IPS-NIHi7 (cell line): Measurements from ENCODE around the gene SIRT6.
"Not testable (repeated sequence)": the region's sequence is repeated elsewhere in the genome, so short reads cannot be mapped to it uniquely, and the experiment has no call there.

Source experiments
- DNase-seq: peaks from one replicate; pipeline ENCODE4 v3.0.0; 2012; ENCODE audit warnings: mixed read lengths; ENCODE audit errors: extremely low spot score

The SIRT6 gene

DNA sequence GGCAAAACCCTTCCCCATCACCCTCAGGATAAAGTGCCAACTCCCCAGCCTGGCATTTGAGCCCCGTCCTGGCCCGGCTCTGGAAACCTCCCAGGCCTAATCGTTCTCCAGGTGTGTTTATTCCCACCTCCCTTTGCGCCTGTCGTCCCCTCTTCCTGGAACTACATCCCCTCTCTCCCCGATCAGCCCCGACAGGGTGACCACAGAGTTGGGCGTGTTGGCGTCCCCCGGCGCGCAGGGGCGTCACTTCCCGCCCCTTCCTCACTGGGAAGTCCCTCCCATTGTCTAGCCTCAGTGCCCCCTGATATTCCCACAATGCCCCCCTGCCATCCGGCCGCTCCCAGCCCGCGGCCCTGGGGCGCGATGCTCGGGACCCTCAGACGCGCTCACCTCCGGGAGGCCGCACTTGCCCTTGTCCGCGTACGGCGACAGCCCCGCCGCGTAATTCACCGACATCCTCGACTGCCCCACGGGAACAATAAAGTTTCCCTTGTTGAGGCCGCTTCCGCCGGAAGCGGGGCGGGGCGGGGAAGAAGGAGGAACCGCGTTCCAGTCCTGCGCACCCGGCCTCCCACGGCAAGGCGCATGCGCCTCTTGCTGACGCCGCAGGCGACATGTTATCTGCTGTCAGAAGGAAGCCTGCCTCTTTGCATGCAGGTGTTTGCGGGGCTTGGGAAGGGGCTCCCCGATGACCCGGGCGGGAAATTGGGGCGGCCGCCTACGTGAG lies at the start of gene SIRT6, which contains the start of gene ANKRD24:
TSS of gene SIRT6 (minus strand) at position 480 of the 727 bp plus-strand sequence. CDS start at position 456, 24 bp downstream.
TSS of gene ANKRD24 (plus strand) at position 606 of the 727 bp plus-strand sequence. CDS start 3,737 bp downstream, outside the sequence.
- peak; percentile 100 for DNase-seq

DNA sequence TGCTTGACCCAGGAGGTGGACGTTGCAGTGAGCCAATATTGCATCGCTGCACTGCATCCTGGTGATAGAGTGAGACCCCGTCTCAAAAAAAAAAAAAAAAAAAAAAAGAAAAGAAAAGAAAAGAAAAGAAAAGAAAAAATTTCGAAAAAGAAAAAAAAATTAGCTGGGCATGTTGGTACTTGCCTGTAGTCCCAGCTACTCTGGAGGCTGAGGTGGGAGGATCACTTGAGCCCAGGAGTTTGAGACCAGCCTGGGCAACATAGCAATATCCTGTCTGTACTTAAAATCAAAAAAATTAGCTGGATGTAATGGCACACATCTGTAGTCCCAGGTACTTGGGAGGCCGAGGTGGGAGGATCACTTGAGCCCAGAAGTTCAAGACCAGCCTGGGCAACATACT lies 49.8 kb upstream of the SIRT6 start:
- not testable (repeated sequence) for DNase-seq

DNA sequence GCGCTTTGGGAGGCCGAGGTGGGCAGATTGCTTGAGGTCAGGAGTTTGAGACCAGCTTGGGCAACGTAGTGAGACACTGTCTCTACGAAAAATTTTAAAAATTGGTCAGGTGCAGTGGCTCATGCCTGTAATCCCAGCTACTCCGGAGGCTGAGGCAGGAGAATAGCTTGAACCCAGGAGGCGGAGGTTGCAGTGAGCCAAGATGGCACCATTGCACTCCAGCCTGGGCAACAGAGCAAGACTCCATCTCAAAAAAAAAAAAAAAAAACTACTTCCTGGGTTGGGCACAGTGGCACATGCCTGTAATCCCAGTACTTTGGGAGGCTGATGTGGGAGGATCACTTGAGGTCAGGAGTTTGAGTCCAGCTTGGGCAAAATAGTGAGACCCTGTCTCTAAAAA lies 49.2 kb upstream of the SIRT6 start:
- not testable (repeated sequence) for DNase-seq

DNA sequence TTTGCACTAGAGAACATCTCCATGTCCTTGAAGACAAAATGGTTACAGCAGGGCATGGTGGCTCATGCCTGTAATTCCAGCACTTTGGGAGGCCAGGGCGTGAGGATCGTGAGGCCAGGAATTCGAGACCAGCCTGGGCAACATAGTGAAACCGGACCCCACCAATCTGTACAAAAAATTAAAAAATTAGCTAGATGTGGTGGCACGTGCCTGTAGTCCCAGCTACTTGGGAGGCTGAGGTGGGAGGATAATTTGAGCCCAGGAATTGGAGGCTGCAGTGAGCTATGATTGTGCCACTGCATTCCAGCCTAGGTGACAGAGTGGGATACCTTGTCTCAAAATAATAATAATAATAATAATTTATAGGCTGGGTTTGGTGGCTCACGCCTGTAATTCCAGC lies 47.9 kb upstream of the SIRT6 start:
- DNase-seq, result not testable (repeated sequence)

DNA sequence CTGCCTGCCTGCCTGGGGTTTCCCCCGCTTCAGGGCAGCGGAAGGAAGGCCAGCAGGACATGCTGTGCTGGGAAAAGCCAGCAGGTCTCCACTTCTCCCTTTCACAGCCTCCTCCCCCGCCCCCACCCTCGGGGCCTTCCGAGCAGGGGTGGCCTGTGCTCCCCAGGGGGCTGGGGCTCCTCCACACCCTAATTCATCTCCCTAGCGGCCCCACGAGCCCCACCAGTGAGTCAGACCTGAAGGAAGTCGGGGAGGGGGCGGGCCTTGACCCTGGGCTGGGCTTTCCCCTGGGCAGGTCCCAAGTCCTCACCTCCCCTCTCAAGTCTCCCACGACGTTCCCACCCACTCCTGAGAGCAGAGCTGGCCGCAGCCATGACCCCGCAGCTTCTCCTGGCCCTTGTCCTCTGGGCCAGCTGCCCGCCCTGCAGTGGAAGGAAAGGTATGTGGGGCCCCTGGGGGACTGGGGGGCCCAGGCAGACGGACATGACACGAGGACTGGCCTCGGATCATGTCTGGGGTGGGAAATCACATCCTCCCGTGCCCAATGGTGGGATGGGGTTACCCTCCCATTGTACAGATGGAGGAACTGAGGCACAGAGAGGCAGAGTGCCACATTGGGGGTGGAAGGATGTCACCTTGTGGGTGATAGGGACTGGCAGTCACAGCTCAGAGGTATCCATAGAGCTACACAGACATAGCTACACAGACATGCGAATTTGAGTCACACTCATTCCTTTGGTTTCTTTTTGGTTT lies 47.0 kb upstream of the SIRT6 start, which contains the start of gene EBI3:
TSS of gene EBI3 (plus strand) at position 345 of the 753 bp plus-strand sequence. CDS start at position 373, 28 bp downstream.
- no peak for DNase-seq

DNA sequence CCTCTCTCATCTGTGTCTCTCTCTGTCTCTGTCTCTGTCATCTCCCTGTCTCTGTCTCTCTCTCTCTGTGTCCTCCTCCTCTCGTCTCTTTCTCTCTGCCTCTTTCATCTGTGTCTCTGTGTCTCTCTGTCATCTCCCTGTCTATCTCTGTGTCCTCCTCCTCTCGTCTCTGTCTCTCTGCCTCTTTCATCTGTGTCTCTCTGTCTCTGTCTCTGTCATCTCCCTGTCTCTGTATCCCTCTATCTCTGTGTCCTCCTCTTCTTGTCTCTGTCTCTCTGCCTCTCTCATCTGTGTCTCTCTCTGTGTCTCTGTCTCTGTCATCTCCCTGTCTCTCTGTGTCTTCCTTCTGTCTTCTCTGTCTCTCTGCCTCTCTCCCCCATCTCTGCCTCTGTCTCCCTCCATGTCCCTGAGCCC lies 46.4 kb upstream of the SIRT6 start:
- DNase-seq, result no peak

DNA sequence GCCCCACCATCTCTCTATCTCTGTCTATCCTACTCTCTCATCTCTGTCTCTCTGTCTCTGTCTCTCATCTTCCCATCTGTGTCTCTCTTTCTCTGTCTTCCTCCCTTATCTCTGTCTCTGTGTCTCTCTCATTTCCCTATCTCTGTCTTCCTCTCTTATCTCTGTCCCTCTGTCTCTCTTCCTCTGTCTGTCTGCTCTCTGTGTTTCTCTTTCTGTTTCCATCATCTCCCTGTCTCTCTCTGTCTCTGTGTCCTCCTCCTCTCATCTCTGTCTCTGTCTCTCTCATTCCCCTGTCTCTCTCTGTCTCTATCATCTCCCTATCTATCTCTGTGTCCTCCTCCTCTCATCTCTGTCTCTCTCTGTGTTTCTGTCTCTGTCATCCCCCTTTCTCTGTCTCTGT lies 45.4 kb upstream of the SIRT6 start:
- DNase-seq, result no peak

DNA sequence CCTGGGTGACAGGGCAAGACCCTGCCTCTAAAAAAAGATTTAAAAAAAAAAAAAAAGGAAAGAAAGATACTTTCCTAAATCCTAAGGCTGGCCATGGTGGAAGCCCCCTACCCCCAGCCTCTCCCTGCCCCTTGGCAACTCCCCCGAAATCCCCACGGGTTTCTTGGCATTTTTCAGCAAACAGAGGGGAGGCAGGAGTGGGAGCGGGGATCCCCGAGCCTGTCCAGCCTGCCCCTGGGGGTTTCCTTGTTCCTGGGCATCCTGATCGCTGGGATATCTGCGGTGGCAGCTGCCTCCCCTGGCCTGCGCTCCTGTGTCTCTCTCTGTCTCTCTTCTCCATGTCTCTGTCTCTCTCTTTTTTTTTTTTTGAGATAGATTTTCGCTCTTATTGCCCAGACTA lies 43.5 kb upstream of the SIRT6 start:
- no peak for DNase-seq

DNA sequence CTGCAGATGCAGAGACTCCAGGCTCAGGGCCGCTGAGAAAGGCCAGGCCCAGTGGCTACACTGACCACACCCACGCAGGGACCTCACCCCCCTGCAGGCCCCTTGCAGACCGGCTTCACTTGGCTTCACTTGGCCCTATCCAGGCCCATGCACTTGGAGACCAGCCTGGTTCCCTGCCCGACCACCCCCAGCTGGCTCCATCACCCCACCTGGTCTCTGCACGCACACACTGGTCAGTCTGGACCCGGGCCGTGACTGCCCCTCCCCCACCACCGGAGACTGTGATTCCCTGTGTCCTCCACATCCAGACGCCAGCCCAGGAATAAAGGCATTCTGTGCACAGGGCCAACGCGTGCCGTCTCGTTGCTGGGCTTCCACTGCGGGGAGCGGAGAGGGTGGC lies 42.1 kb upstream of the SIRT6 start:
- no peak for DNase-seq

DNA sequence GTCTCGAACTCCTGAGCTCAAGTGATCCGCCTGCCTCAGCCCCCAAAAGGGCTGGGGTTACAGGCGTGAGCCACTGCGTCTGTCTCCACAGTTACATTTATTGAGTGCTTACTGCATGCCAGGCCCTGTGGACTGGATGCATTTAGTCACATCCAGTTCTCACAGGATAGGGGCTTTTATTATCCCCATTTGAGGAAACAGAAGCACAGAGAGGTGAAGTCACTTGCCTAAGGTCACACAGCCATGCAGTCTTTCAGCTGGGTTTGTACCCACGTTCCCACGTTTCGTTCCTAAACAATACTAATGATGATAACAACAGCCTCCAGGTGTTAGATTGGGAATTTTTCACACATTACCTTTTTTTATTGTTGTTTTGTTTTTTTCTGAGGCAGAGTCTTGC lies 37.8 kb upstream of the SIRT6 start:
- no peak for DNase-seq

DNA sequence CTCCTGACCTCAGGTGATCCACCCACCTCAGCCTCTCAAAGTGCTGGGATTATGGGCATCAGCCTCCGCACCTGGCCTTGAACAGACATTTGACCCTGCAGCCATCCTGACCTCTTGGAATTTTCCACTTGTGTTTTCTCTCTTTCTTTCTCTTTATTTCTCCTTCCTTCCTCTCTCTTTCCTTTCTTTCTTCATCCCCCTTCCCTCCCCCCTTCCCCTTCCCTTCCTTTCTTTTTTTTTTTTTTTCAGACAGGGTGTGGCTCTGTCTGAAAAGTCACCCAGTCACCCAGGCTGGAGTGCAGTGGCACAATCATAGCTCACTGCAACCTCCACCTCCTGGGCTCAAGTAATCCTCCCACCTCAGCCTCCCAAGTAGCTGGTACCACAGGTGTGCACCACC lies 36.2 kb upstream of the SIRT6 start:
- DNase-seq, result not testable (repeated sequence)

DNA sequence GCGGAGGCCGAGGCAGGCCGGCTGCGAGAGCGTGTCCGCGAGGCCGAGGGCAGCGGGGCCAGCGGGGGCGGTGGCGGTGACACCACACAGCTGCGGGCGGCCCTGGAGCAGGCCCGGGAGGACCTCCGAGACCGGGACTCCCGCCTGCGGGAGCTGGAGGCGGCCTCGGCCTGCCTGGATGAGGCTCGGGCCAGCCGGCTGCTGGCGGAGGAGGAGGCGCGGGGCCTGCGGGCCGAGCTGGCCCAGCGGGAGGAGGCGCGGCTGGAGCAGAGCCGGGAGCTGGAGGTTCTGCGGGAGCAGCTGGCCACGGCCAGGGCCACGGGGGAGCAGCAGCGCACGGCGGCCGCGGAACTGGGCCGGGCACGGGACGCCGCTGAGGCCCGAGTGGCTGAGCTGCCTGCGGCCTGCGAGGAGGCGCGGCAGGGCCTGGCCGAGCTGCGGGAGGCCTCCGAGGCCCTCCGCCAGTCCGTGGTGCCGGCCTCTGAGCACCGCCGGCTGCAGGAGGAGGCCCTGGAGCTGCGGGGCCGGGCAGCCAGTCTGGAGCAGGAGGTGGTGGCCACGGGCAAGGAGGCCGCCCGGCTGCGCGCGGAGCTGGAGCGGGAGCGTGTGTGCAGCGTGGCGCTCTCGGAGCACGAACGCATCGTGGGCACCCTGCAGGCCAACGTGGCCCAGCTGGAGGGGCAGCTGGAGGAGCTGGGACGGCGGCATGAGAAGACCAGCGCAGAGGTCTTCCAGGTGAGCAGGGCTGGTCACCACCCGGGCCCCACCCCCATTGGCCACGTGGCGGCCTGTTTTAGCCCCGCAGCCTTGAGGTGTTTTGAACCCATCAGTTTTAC lies 35.3 kb upstream of the SIRT6 start:
- DNase-seq, result no peak

DNA sequence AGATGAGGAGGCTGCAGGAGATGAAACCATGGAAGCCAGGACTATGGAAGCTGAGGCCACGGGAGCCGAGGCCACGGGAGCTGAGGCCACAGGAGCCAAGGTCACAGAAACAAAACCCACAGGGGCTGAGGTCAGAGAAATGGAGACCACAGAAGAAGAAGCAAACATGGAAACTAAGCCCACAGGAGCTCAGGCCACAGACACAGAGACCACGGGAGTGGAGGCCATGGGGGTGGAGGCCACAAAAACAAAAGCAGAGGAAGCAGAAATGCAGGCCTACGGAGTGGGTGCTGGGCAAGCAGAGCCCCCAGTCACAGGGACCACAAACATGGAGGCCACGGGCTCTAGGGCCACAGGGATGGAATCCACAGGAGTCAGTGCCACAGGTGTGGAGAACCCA lies 34.5 kb upstream of the SIRT6 start:
- no peak for DNase-seq

DNA sequence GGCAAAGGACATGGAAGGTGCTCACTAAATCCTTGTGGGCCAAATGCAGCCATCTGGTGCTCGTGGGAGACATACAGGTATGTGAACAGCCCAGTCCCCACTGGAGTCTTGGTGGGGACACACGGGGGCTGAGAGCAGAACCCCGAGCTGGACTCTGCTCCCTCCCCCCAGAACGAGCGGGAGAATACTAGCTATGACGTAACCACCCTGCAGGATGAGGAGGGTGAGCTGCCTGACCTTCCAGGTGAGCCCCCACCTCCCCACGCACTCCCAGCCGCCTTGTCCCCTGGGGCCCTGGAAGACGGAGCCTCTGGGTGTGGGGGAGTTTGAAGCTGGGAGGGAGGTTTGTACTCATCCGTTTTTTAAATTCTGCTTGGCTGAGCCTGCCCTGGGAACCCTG lies 33.4 kb upstream of the SIRT6 start:
- DNase-seq, result no peak

DNA sequence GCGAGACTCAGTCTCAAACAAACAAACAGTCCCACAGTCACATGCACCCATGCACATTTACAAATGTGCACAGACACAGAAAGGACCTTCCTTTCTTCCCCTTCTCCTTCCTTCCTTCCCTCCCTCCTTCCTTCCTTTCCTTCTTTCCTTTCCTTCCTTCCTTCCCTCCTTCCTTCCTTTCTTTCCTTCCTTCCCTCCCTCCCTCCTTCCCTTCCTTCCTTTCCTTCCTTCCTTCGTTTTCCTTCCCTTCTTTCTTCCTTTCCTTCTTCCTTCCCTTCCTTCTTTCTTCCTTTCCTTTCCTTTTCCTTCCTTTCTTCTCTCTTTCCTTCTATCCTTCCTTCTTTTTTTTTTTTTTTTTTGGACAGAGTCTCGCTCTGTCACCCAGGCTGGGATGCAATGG lies 30.8 kb upstream of the SIRT6 start:
- no peak for DNase-seq

DNA sequence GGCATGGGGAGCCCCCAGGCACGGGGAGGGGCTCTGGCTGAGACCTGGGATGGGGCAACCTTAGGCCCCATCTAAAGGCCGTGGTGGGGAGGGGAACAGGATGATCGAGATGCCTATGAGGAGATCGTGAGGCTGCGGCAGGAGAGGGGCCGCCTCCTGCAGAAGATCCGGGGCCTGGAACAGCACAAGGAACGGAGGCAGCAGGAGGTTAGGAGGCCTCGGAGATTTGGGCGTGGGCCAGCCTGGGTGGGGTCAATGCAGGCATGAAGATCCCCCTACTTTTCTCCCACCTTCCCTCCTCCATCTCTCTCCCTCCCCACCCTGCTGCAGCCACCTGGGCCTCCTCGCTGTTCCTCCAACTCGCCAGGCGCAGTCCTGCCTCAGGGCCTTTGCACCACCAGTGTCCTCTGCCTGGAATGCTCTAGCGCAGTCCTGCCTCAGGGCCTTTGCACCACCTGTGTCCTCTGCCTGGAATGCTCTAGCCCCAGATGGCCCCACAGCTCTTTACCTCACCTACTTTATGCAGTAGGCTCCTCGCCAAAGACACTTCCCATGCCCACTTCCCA lies 27.9 kb upstream of the SIRT6 start:
- DNase-seq, result no peak

DNA sequence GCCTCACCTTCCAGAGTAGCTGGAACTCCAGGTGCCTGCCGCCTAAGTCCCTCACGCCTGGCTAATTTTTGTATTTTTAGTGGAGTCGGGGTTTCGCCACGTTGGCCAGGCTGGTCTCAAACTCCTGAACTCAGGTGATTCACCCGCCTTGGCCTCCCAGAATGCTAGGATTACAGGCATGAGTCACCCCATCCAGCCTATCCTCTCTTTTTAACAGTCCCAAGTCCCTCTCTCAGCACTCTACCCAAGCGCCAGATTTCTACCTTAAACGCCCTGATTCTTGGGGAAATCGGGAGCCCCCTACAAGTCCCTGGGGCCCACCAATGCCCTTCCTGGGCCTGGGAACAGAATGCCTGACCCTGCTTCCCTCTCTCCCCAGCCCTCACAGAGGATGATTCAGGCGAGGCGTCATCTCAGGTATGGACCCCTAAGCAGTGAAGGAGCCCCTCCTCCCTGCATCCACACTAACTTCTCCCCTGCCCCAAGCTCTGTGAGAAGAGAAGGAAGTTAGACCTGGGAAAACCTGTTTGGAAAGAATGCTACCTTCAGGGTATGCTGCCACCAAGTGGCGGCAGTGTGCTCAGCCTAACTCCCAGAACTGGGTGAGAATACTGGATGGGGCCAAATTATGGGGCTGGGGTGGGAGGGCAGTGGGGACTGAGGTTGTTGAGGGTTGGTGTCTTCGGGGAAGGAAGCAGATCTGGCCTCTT lies 26.2 kb upstream of the SIRT6 start:
- DNase-seq, result peak; percentile 49

DNA sequence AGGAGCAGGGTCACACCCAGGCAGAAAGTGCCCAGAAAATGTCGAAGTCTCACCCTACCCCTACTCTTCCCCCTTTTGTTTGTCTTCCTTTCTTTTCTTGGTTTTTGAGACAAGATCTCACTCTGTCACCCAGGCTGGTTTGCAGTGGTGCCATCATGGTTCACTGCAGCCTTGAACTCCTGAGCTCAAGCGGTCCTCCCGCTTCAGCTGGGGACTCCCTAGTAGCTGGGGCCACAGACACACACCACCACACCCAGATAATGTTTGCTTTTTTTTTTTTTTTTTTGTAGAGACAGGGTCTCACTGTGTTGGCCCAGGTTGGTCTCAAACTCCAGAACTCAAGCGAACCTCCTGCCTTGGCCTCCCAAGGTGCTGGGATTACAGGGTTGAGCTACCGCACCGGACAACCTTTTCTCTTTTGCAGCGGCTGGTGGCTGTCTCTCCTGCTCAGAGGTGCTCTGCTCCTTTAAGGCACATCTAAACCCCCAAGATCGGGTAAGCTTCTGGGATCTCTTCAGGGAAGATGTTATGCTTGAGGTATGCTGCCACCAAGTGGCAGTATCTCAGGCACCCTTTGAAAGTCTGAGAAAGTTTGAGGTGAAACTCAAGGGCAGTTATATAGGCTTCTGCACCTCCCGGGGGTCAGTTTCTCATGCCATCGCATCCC lies 24.6 kb upstream of the SIRT6 start:
- no peak for DNase-seq

DNA sequence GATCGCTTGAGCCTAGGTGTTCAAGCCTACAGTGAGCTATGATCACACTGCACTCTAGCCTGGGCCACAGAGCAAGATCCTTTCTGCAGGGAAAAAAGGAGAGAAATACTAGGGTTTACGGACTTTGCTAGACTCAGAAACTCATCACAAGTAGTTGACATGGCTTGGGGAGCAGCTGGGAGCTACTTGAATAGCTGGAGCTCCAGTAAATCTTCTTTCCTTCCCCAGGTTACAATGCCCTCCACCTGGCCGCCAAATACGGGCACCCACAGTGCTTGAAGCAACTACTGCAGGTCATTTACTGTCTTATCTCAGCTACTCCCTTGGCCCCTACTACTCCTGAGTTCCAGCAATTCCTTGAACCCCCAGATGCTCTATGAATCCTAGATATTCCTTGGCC lies 19.4 kb upstream of the SIRT6 start:
- no peak for DNase-seq

DNA sequence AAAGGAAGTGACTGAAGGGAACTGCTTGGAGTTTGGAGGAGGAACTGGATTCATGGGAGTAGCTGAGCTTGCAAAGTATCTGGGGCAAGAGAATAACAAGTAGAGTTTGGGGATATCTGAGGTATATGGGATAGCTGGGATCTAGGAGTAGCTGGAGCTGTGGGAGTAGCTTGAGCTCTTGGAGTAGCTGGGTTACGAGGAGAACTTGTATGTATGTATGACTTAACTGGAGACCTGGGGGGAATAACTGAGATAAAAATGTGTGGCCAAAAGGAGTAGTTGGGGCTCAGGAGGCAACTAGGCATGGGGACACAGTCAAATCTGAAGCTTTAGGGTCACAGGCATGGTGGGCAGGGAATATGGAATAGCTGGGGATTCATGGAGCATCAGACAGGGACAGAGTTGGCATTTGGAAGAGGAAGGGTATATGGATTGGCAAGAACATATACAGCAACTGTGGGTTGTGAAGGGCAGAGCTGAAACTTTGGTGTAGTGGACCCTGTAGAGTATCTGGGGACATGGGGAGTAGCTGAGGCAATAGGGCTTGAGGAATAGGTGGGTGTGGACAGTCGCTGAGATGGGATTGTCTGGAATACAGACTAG lies 18.7 kb upstream of the SIRT6 start:
- no peak for DNase-seq
